Fibroblast of the aortic adventitia (primary cell): ENCODE measurements around the gene RELL1. TPM values are rescaled to one million over a fixed set of nuclear protein-coding genes. Genes with fewer than 3 reads are reported as not detected.

Experiments used
- DNase-seq: peaks from one replicate; pipeline ENCODE4 v3.0.0-alpha.2; 2010; ENCODE audit warnings: low read depth
- H3K4me3 ChIP-seq: 2 replicates; pipeline ENCODE4 v1.5.1; 2011; ENCODE audit warnings: low read depth, mild to moderate bottlenecking, control low read depth, low read length, moderate library complexity
- total RNA-seq: library from RNA; depleted of rRNA; stranded (reverse); fragments of >200 nt; gene quantifications from 2 replicates; pipeline ENCODE4 v1.2.3, GENCODE V29; 2012; ENCODE audit warnings: low replicate concordance
- TF ChIP-seq, protein P1 (sequence below): IDR thresholded peaks from 2 replicates; pipeline ENCODE4 v1.5.1; 2011; ENCODE audit warnings: mild to moderate bottlenecking, low read length, control low read depth, inconsistent platforms; ENCODE audit not compliant: insufficient read depth

The RELL1 gene
- total RNA-seq, 1 donor = 65.7 TPM

GRCh38 chr4:37662251-37662650, 23.9 kb downstream of the RELL1 start:
- TF ChIP-seq, protein P1, sequence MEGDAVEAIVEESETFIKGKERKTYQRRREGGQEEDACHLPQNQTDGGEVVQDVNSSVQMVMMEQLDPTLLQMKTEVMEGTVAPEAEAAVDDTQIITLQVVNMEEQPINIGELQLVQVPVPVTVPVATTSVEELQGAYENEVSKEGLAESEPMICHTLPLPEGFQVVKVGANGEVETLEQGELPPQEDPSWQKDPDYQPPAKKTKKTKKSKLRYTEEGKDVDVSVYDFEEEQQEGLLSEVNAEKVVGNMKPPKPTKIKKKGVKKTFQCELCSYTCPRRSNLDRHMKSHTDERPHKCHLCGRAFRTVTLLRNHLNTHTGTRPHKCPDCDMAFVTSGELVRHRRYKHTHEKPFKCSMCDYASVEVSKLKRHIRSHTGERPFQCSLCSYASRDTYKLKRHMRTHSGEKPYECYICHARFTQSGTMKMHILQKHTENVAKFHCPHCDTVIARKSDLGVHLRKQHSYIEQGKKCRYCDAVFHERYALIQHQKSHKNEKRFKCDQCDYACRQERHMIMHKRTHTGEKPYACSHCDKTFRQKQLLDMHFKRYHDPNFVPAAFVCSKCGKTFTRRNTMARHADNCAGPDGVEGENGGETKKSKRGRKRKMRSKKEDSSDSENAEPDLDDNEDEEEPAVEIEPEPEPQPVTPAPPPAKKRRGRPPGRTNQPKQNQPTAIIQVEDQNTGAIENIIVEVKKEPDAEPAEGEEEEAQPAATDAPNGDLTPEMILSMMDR = no peak
- no peak for DNase-seq
- no peak overlapping the region for H3K4me3 ChIP-seq

DNA sequence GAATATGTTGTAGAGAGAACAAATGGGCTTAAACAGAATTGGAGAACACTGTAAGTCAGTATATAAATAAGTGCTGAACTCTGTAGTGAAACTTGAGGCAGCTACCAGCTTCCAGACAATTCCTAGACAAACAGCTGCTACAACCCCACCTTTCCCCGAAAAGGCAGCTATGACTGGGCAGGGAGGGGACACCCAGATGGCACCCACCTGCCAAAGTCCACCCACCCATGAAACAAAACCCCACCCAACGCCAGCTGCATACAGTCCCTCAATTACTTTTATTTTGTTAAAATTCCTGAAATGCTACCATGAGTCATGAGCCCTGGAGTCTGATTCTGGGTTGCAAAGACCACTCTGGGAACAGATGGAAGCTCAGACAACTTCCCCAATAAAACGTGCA, 24.4 kb downstream of the RELL1 start:
- H3K4me3 ChIP-seq = no peak overlapping the region
- TF ChIP-seq, protein P1 = no peak
- peak; percentile 61 for DNase-seq

- no peak overlapping the region for H3K4me3 ChIP-seq
- TF ChIP-seq, protein P1 = no peak
Measured at GRCh38 chr4:37659696-37660095, 26.5 kb downstream of the RELL1 start.

DNA sequence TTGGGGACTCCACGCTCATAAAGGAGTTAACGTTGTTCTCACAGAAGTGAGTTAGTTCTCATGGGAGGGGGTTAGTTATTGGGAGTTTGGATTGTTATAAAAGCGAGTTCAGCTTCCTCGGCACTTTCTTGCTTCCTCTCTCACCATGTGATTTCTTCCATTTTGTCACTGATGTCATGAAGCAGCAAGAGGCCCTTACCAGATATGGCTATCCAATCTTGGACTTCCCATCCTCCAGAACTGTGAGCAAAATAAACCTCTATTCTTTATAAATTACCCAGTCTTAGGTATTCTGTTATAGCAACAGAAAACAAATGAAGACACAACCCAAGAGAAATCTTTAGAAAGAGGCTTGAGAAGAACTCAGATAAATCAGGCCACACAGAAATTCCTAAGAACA, 29.5 kb downstream of the RELL1 start:
- no peak overlapping the region for H3K4me3 ChIP-seq
- TF ChIP-seq, protein P1 = no peak
- DNase-seq = no peak

More at GRCh38 chr4:37659696-37660095, 26.5 kb downstream of the RELL1 start:
- no peak for DNase-seq

- DNase-seq = no peak
- TF ChIP-seq, protein P1 = no peak
Measured at GRCh38 chr4:37653601-37654000, 32.6 kb downstream of the RELL1 start.

GRCh38 chr4:37652747-37653527, 33.2 kb downstream of the RELL1 start:
- DNase-seq = no peak
- no peak overlapping the region for H3K4me3 ChIP-seq
- TF ChIP-seq, protein P1 = no peak

More at GRCh38 chr4:37653601-37654000, 32.6 kb downstream of the RELL1 start:
- H3K4me3 ChIP-seq = no peak overlapping the region
